Endothelial cell of umbilical vein (primary cell): ENCODE measurements around the gene CDK5RAP2.

Experiments used
- CTCF ChIP-seq, 2 donors: IDR thresholded peaks; 1 replicate in 1 of 2; 2 replicates in 1 of 2; pipeline ENCODE4 v1.5.1; 2011; ENCODE audit warnings: low read length in 2 of 2, mild to moderate bottlenecking in 2 of 2, moderate library complexity in 2 of 2, control low read depth in 1 of 2, inconsistent platforms in 1 of 2, low read depth in 1 of 2; ENCODE audit not compliant: insufficient read depth in 1 of 2; ENCODE audit errors: extremely low read depth in 1 of 2
- MAX ChIP-seq: IDR thresholded peaks from 2 replicates; pipeline ENCODE4 v1.6.1; 2011; ENCODE audit not compliant: insufficient read depth, insufficient read length

- TF ChIP-seq MAX (no peak), CTCF (IDR thresholded peaks at IDR 0.05; ENCODE audit: extremely low read depth in 1 of 2, insufficient read depth in 1 of 2, low read depth in 1 of 2, low read length in 2 of 2) (no peak)
These were observed 210.3 kb downstream of the CDK5RAP2 start for GRCh38 chr9:120369608-120370220.
